OCI-LY3 (cell line): ENCODE data around the gene PPP1R15B.

Source experiments
- CTCF ChIP-seq: fragments of 200-600, 300-600 bp; sonication (generic); IDR thresholded peaks from 2 replicates; pipeline ENCODE4 v1.5.1; 2014; ENCODE audit warnings: antibody characterized with exemption, low read length, low read depth
- EZH2phosphoT487 ChIP-seq: fragments of 200-600 bp; shearing (Covaris generic); IDR thresholded peaks from 2 replicates; pipeline ENCODE4 v1.6.1; 2018; ENCODE audit warnings: antibody characterized with exemption, mixed run types, low read depth

GRCh38 chr1:204356997-204357396 lies 54.6 kb downstream of the PPP1R15B start:
- TF ChIP-seq EZH2phosphoT487 = no peak
- TF ChIP-seq CTCF = no peak
